Lower lobe of right lung (tissue), 2 donors: ENCODE data around the gene NCR2. TPM values are rescaled to one million over a fixed set of nuclear protein-coding genes. Genes with fewer than 3 reads are reported as not detected.

Experiments
- ATAC-seq, 2 donors: fragments of 200-7000 bp; cut with Tn5 transposase; one replicate each; pipeline ENCODE4 v1.9.1; 2020 to 2022; ENCODE audit warnings: mild to moderate bottlenecking in 2 of 2, moderate library complexity in 2 of 2
- DNase-seq: peaks from one replicate; pipeline ENCODE4 v3.0.0-alpha.2; 2020
- H3K27ac ChIP-seq: fragments of 200-600 bp; one replicate; pipeline ENCODE4 v1.8.0; 2022
- H3K27me3 ChIP-seq: fragments of 200-600 bp; one replicate; pipeline ENCODE4 v1.8.0; 2022; ENCODE audit warnings: low read depth
- H3K36me3 ChIP-seq: fragments of 200-600 bp; one replicate; pipeline ENCODE4 v1.8.0; 2022; ENCODE audit warnings: mild to moderate bottlenecking
- H3K4me1 ChIP-seq: fragments of 200-600 bp; one replicate; pipeline ENCODE4 v1.8.0; 2022
- H3K4me3 ChIP-seq: fragments of 200-600 bp; one replicate; pipeline ENCODE4 v1.8.0; 2022; ENCODE audit warnings: mild to moderate bottlenecking
- H3K9me3 ChIP-seq: fragments of 200-600 bp; one replicate; pipeline ENCODE4 v1.8.0; 2022
- intact Hi-C: fragments of 100-400 bp; cut with DNase I; formaldehyde crosslinking; loops from one replicate; pipeline ENCODE4 v1.11.0; 2022
- total RNA-seq: library from RNA; stranded (reverse); fragmentation: NEBNext Ultra II Directional; extraction: Animal tissue kit (Norgen Biotek cat#: 25700); gene quantifications from one replicate; pipeline ENCODE4 v1.2.1, GENCODE V29; 2021
- TF ChIP-seq, protein P1 (sequence below): fragments of 200-600 bp; IDR thresholded peaks from one replicate; pipeline ENCODE4 v1.8.0; 2022; ENCODE audit warnings: antibody characterized with exemption, mild to moderate bottlenecking
- donor health status: DM: no; HTN: yes; CAD: no; lungs with severe emphysema.

The NCR2 gene
- total RNA-seq, 1 donor from 2014 or later, result not detected

DNA sequence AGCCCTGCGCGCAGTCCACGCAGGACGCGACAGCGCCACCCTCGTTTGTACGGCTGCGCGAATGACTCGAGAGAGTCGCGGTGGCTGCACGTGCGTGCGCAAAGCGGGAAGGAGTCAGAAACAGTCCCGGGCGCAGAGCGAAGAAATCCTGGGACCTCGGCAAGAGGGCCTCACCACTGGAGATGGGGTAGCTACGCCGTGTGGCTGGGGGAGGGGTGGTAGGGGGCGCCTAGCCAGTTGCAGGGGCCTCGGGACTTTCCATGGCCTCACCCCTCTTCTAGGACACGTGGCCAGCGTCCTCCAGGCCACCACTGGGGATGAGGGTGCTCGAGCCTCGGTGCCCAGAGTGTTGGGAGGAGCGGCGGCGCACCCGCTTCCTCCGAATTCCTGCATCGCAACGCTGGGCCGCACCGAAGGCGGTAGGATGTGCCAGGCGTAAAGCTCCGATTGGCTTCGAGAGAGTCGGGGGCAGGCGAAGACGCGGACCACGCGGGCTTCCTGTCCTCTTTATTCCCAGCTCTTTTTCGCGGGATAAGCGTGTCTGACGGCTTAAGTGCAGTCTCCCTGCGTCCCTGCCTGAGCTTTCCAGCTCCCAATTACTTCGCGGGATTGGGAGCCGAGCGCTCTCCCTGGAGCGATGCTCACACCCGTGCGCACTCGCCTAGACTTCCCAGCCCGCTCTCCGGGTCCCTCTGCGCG lies 38.7 kb downstream of the NCR2 start:
- H3K27ac ChIP-seq, result no peak overlapping the region
- peaks cover 96% of the 10 kb centered on the region for H3K27me3 ChIP-seq
- no peak overlapping the region for H3K4me3 ChIP-seq
- TF ChIP-seq, protein P1, sequence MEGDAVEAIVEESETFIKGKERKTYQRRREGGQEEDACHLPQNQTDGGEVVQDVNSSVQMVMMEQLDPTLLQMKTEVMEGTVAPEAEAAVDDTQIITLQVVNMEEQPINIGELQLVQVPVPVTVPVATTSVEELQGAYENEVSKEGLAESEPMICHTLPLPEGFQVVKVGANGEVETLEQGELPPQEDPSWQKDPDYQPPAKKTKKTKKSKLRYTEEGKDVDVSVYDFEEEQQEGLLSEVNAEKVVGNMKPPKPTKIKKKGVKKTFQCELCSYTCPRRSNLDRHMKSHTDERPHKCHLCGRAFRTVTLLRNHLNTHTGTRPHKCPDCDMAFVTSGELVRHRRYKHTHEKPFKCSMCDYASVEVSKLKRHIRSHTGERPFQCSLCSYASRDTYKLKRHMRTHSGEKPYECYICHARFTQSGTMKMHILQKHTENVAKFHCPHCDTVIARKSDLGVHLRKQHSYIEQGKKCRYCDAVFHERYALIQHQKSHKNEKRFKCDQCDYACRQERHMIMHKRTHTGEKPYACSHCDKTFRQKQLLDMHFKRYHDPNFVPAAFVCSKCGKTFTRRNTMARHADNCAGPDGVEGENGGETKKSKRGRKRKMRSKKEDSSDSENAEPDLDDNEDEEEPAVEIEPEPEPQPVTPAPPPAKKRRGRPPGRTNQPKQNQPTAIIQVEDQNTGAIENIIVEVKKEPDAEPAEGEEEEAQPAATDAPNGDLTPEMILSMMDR, result no peak
- intact Hi-C loops, result no loop called here
- peaks cover 36% of the 10 kb centered on the region for H3K4me1 ChIP-seq
- H3K9me3 ChIP-seq, result no peaks in the 10 kb centered on the region
- no peak for DNase-seq
- ATAC-seq, result no peak
- H3K36me3 ChIP-seq, result no peaks in the 10 kb centered on the region

- TF ChIP-seq, protein P1, result no peak
- Histone ChIP-seq H3K27me3 (peaks cover 89% of the 10 kb centered on the region), H3K9me3 (no peaks in the 10 kb centered on the region), H3K36me3 (no peaks in the 10 kb centered on the region), H3K4me3 (no peak overlapping the region), H3K4me1 (peaks cover 33% of the 10 kb centered on the region), H3K27ac (no peak overlapping the region)
- ATAC-seq (no peak), DNase-seq (no peak)
- intact Hi-C loops, result no loop called here
These were observed 39.5 kb downstream of the NCR2 start for GRCh38 chr6:41374618-41375590.

DNA sequence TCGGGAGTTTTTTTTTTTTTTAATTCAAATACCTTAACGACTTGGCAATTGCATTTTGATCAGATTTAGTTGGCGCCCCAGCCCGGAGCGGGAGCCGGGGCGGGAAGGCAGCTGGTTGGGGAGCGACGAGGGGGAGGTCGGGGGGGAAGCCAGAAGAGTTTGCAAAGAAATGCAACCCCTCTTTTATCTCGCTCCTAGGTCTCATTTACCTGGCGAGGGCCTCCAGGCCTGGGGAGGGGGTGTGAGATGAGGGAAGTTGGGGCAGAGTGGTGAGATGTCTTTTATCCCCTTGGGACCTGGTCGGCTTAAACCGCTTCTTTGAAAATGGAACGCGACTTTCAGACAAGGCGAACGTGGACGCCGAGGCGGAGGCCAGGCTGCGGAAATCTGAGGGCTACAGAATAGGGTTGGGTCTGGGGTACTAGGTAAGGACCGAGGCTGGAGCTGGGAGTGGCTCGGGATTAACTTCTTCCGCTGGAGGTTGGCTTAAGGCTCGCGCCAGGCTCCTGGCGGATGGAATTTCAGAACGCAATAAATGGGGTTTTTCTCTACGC lies 40.3 kb downstream of the NCR2 start:
- DNase-seq, result no peak
- Histone ChIP-seq H3K4me3 (no peak overlapping the region), H3K27ac (no peak overlapping the region), H3K9me3 (no peaks in the 10 kb centered on the region), H3K4me1 (peaks cover 33% of the 10 kb centered on the region), H3K36me3 (no peaks in the 10 kb centered on the region), H3K27me3 (peaks cover 81% of the 10 kb centered on the region)
- TF ChIP-seq, protein P1, result no peak
- no peak for ATAC-seq
- intact Hi-C loops, result no loop called here

- Histone ChIP-seq H3K27ac (no peak overlapping the region), H3K27me3 (peaks cover 76% of the 10 kb centered on the region), H3K36me3 (no peaks in the 10 kb centered on the region), H3K9me3 (no peaks in the 10 kb centered on the region), H3K4me1 (peaks cover 33% of the 10 kb centered on the region), H3K4me3 (no peak overlapping the region)
- intact Hi-C loops, result no loop called here
- DNase-seq (no peak), ATAC-seq (no peak)
- TF ChIP-seq, protein P1, result no peak
These were observed 40.8 kb downstream of the NCR2 start for GRCh38 chr6:41376176-41376575.

DNA sequence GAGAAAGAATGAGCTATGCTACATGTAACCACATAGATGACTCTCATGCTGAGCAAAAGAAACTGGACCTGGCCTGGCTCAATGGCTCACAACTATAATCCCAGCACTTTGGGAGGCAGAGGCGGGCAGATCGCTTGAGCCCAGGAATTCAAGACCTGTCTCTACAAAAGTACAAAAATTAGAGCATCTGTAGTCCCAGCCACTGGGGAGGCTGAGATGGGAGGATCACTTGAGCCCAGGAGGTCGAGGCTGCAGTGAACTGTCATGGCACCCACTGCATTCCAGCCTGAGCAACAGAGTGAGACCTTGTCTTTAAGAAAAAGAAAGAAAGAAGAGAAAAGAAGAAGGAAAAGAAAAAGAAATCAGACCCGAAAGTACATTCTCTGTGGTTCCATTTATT lies 41.7 kb downstream of the NCR2 start:
- no peak for ATAC-seq
- TF ChIP-seq, protein P1, result no peak
- H3K9me3 ChIP-seq, result no peaks in the 10 kb centered on the region
- intact Hi-C loops, result no loop called here
- H3K4me1 ChIP-seq, result peaks cover 24% of the 10 kb centered on the region
- no peaks in the 10 kb centered on the region for H3K36me3 ChIP-seq
- H3K27me3 ChIP-seq, result peaks cover 67% of the 10 kb centered on the region
- H3K27ac ChIP-seq, result no peak overlapping the region
- no peak overlapping the region for H3K4me3 ChIP-seq
- no peak for DNase-seq
